SU-DHL-6 (cell line): ENCODE results near the gene MGAT5.

Source experiments
- H2AFZ ChIP-seq: fragments of 200-600 bp; sonication (generic); 2 replicates; pipeline ENCODE4 v1.6.1; 2014; ENCODE audit warnings: low read depth, mild to moderate bottlenecking, moderate library complexity, mixed read lengths, antibody characterized with exemption, low read length; ENCODE audit not compliant: severe bottlenecking
- H3F3A ChIP-seq: fragments of 200-600 bp; shearing (Covaris generic); 2 replicates; pipeline ENCODE4 v1.6.0; 2016; ENCODE audit warnings: antibody characterized with exemption, mild to moderate bottlenecking; ENCODE audit not compliant: insufficient read depth
- H3K27ac ChIP-seq: fragments of 200-600 bp; sonication (generic); 2 replicates; pipeline ENCODE4 v1.5.1; 2016; ENCODE audit warnings: low read depth, mild to moderate bottlenecking, low read length, moderate library complexity, mixed read lengths
- H3K27me3 ChIP-seq: fragments of 200-600 bp; sonication (generic), shearing (Covaris generic); 2 replicates; pipeline ENCODE4 v1.6.0; 2014; ENCODE audit warnings: mild to moderate bottlenecking, low read length
- H3K36me3 ChIP-seq: fragments of 200-600 bp; sonication (generic); 2 replicates; pipeline ENCODE4 v1.6.1; 2014; ENCODE audit warnings: mild to moderate bottlenecking, low read length, mixed read lengths
- H3K4me2 ChIP-seq: fragments of 300-600, 200-600 bp; shearing (Covaris generic), sonication (generic); 2 replicates; pipeline ENCODE4 v1.6.0; 2014; ENCODE audit warnings: low read length, low read depth, mild to moderate bottlenecking; ENCODE audit not compliant: poor library complexity, severe bottlenecking
- H3K4me3 ChIP-seq: fragments of 200-600 bp; sonication (generic); 2 replicates; pipeline ENCODE4 v1.5.1; 2014; ENCODE audit warnings: antibody characterized with exemption, low read length, mild to moderate bottlenecking, mixed read lengths; ENCODE audit not compliant: insufficient read depth, poor library complexity, severe bottlenecking
- H3K79me2 ChIP-seq: fragments of 200-600 bp; sonication (generic); 2 replicates; pipeline ENCODE4 v1.6.1; 2014; ENCODE audit warnings: mild to moderate bottlenecking, low read length, moderate library complexity; ENCODE audit not compliant: insufficient read depth
- H3K9ac ChIP-seq: fragments of 200-600 bp; sonication (generic); 2 replicates; pipeline ENCODE4 v1.7.0; 2014; ENCODE audit warnings: mild to moderate bottlenecking, low read length
- H3K9me2 ChIP-seq: fragments of 200-600 bp; sonication (generic); replicated peaks from 2 replicates; pipeline ENCODE4 v1.6.1; 2014; ENCODE audit warnings: low read length; ENCODE audit not compliant: insufficient read depth
- H3K9me3 ChIP-seq: fragments of 200-600 bp; sonication (generic); 2 replicates; pipeline ENCODE4 v1.6.1; 2014; ENCODE audit warnings: low read length, mixed read lengths; ENCODE audit not compliant: insufficient read depth
- H4K20me1 ChIP-seq: fragments of 200-600 bp; sonication (generic); 2 replicates; pipeline ENCODE4 v1.6.1; 2014; ENCODE audit warnings: low read depth, mild to moderate bottlenecking, antibody characterized with exemption, low read length, moderate library complexity, mixed read lengths
- EZH2phosphoT487 ChIP-seq: fragments of 200-600 bp; sonication (generic), shearing (Covaris generic); conservative IDR thresholded peaks from 2 replicates; pipeline ENCODE4 v1.6.1; 2018; ENCODE audit warnings: mild to moderate bottlenecking, antibody characterized with exemption, low read length, moderate library complexity, mixed read lengths
- TF ChIP-seq, protein P1 (sequence below): fragments of 200-600 bp; sonication (generic); IDR thresholded peaks from one replicate; pipeline ENCODE4 v1.5.1; 2017; ENCODE audit warnings: antibody characterized with exemption, mild to moderate bottlenecking, low read length, moderate library complexity; ENCODE audit not compliant: insufficient read depth, poor library complexity, severe bottlenecking

Gene MGAT5

GRCh38 chr2:134420920-134421319, 167.0 kb downstream of the MGAT5 start:
- TF ChIP-seq EZH2phosphoT487: no peak
- TF ChIP-seq, protein P1, sequence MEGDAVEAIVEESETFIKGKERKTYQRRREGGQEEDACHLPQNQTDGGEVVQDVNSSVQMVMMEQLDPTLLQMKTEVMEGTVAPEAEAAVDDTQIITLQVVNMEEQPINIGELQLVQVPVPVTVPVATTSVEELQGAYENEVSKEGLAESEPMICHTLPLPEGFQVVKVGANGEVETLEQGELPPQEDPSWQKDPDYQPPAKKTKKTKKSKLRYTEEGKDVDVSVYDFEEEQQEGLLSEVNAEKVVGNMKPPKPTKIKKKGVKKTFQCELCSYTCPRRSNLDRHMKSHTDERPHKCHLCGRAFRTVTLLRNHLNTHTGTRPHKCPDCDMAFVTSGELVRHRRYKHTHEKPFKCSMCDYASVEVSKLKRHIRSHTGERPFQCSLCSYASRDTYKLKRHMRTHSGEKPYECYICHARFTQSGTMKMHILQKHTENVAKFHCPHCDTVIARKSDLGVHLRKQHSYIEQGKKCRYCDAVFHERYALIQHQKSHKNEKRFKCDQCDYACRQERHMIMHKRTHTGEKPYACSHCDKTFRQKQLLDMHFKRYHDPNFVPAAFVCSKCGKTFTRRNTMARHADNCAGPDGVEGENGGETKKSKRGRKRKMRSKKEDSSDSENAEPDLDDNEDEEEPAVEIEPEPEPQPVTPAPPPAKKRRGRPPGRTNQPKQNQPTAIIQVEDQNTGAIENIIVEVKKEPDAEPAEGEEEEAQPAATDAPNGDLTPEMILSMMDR: no peak
- H3K27ac ChIP-seq: no peak overlapping the region
- no peak overlapping the region for H2AFZ ChIP-seq
- no peak overlapping the region for H3K4me3 ChIP-seq
- no peak overlapping the region for H3K9ac ChIP-seq
- no peaks in the 10 kb centered on the region for H3K9me3 ChIP-seq
- H3K4me2 ChIP-seq: no peak overlapping the region
- H3K79me2 ChIP-seq: no peaks in the 10 kb centered on the region
- H4K20me1 ChIP-seq: no peaks in the 10 kb centered on the region
- no peaks in the 10 kb centered on the region for H3K27me3 ChIP-seq
- no peaks in the 10 kb centered on the region for H3K9me2 ChIP-seq
- no peaks in the 10 kb centered on the region; the same call in 1 of the 2 replicates for H3K36me3 ChIP-seq
- H3F3A ChIP-seq: no peaks in the 10 kb centered on the region

GRCh38 chr2:134421556-134422328, 167.9 kb downstream of the MGAT5 start:
- no peak overlapping the region for H3K4me3 ChIP-seq
- no peaks in the 10 kb centered on the region for H3K79me2 ChIP-seq
- no peaks in the 10 kb centered on the region for H4K20me1 ChIP-seq
- H3K27ac ChIP-seq: no peak overlapping the region
- no peak for TF ChIP-seq EZH2phosphoT487
- TF ChIP-seq, protein P1: no peak
- no peaks in the 10 kb centered on the region for H3K27me3 ChIP-seq
- no peaks in the 10 kb centered on the region for H3K9me2 ChIP-seq
- H3K36me3 ChIP-seq: no peaks in the 10 kb centered on the region; the same call in 1 of the 2 replicates
- no peak overlapping the region for H2AFZ ChIP-seq
- no peaks in the 10 kb centered on the region for H3K9me3 ChIP-seq
- H3F3A ChIP-seq: no peaks in the 10 kb centered on the region
- H3K9ac ChIP-seq: no peak overlapping the region
- H3K4me2 ChIP-seq: no peak overlapping the region

- H3K9me2 ChIP-seq: no peaks in the 10 kb centered on the region
- no peak overlapping the region for H3K4me2 ChIP-seq
- no peak overlapping the region for H3K9ac ChIP-seq
- no peak for TF ChIP-seq EZH2phosphoT487
- TF ChIP-seq, protein P1: no peak
- no peaks in the 10 kb centered on the region for H3F3A ChIP-seq
- no peaks in the 10 kb centered on the region for H3K9me3 ChIP-seq
- H2AFZ ChIP-seq: no peak overlapping the region
- no peaks in the 10 kb centered on the region for H3K79me2 ChIP-seq
- no peaks in the 10 kb centered on the region for H3K27me3 ChIP-seq
- no peak overlapping the region for H3K27ac ChIP-seq
- H3K4me3 ChIP-seq: no peak overlapping the region
- H3K36me3 ChIP-seq: no peaks in the 10 kb centered on the region; the same call in 1 of the 2 replicates
- no peaks in the 10 kb centered on the region for H4K20me1 ChIP-seq
These were observed 172.0 kb downstream of the MGAT5 start for GRCh38 chr2:134425724-134426496.
